ENCODE results near the gene CTSA.
A peak's percentile ranks its signal among the peaks of the same experiment; 100 is the strongest.
"Not testable (repeated sequence)": the region's sequence is repeated elsewhere in the genome, so short reads cannot be mapped to it uniquely, and the experiment has no call there.

Gene CTSA

DNA sequence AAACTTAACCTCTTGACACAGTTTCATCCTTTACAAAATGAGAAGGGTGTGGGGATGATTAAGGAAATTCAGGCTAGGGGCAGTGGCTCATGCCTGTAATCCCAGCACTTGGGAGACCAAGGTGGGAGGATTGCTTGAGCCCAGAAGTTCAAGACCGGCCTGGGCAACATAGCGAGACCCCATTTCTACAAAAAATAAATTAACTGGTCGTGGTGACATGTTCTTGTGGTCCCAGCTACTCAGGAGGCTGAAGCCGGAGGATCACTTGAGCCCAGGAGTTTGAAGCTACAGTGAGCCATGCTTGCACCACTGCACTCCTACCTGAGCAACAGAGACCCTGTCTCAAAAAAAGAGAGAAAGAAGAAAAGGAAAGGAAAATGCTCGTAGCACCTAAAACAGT is 24.7 kb upstream of the CTSA start:
- no peak for DNase-seq (ENCODE audit: low read depth in 2 of 2)

DNA sequence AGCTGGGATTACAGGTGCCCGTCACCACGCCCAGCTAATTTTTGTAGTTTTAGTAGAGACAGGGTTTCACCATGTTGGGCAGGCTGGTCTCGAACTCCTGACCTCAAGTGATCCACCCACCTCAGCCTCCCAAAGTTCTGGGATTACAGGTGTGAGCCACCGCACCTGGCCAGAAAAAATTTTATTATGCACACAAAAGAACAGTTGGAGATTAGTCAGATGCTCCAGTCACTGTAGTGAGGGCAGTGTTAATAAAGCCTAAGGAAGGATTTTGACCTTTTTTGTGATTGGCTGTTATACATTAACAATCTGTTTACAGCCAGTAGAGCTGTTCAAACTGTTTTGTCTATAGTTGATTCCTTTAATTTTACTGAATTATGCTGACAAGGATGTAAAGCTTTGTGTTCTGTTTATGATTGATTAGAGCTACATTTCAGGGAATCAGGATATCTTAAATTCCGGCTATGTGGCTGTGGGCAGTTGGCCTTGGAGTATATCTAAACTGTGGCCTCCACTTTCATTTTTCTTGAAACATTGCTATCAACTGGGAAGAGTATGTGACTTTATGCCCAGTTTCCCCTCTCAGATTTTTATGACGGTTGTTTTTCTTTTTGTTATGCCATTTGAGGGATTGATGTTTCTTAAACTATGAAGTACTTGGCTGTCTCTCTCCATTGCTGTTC is 23.9 kb upstream of the CTSA start:
- DNase-seq (ENCODE audit: low read depth in 2 of 2) = no peak

DNA sequence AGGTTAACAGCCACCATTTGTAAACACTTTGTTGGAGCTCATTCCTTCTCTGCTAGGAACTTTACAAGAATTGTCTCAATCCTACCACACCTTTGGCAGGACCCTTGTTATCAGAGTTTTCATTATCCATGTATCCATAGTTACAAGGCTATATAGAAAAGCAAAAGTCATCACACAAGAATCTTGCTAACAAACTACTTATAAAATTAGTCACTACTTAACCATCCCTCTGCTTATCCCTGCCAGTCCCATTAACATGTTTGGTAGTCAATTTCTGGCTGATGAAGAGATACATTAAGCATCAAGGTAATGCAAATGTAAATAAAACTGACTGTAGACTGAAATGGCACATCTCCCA is 23.3 kb upstream of the CTSA start:
- DNase-seq (ENCODE audit: low read depth in 2 of 2) = no peak

DNA sequence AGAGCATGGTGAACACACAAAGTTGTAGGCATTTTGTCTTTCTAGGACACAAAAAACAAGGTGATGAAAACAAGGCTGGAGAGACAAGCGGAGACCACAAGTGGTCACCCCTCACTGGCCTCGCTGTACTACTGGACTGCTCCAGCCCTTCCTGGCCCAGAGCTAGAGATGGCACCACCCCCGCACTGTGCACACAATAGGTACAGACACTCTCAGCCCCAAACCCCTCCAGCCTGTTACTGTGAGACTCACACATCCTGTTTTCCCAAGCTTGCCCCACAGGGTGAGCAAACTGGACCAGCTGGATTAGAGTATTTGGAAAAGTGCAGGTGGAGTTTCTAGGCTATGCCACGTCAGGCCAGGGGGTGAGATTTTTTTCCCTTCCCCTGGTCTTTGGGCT is 18.5 kb upstream of the CTSA start:
- DNase-seq (ENCODE audit: low read depth in 2 of 2) = no peak

DNA sequence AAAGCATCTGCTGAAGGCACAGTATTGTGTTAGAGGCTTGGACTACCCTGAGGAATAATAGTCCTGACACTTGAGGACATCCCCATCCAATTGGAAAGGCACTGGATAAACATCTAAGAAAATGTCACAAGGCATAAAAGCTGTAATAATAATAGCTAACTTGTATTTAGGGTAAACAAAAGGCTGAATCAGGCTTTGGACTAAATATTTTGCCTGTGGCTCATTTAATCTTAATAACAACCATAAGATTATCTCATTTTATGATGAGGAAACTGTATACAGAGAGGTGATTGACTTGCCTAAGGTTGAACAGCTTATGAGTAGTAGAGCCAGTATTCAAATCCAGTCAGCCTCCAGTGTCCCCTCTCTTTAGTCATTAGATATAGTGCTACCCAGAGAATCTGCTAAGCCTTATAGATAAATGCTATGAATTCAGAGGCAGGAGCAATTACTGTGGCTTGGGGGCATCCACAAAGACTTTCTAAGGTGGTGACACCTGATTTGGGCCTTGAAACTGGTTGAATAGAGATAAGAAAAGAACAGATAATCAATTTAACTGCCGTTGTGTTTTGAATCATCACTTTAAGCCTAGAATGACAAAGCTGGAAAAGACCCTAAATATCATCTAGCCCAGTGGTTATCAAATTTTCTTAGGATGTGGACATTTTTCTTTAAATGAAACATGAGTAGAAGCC is 17.6 kb upstream of the CTSA start:
- DNase-seq (ENCODE audit: low read depth in 2 of 2) = no peak

- not testable (repeated sequence) for DNase-seq (ENCODE audit: low read depth in 2 of 2)
Measured at GRCh38 chr20:45874104-45874481, 17.0 kb upstream of the CTSA start.

GRCh38 chr20:45874576-45874975 is 16.6 kb upstream of the CTSA start:
- DNase-seq (ENCODE audit: low read depth in 2 of 2) = no peak

GRCh38 chr20:45878076-45878761 is 12.9 kb upstream of the CTSA start:
- DNase-seq (ENCODE audit: low read depth in 2 of 2) = no peak

GRCh38 chr20:45880988-45881788 is 9.9 kb upstream of the CTSA start, which contains the start of gene ZSWIM1:
Gene ZSWIM1 (plus strand): TSS chr20:45881227. CDS start chr20:45882593, 1,366 bp downstream.
- DNase-seq (ENCODE audit: low read depth in 2 of 2) = peak; percentile 96 to 98

GRCh38 chr20:45882469-45883099 is 8.6 kb upstream of the CTSA start:
- DNase-seq (ENCODE audit: low read depth in 2 of 2) = no peak

- no peak for DNase-seq (ENCODE audit: low read depth in 2 of 2)
Measured at GRCh38 chr20:45883100-45883469, 8.1 kb upstream of the CTSA start.

GRCh38 chr20:45886590-45887345 is 4.4 kb upstream of the CTSA start:
- no peak for DNase-seq (ENCODE audit: low read depth in 2 of 2)

DNA sequence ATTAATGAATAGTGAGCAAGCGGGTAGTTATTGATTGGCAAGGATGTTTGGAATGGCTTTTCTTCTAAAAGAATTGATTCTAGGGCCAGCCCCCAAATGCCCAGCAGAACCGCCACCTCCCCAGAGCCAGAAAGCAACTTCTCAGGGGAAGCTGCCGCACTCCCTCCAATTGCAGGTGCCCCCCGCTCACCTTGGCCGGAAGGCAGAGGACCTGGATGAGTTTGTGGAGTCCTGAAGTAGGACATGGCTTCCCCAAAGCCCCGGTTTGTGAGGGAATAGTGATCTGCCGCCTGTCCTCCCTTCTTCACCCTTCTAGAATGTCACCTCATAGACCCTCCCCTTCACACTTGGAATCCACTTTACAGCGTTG is 3.8 kb upstream of the CTSA start, which contains the start of gene SPATA25:
Gene SPATA25 (minus strand): TSS at position 277 of the 370 bp plus-strand sequence. CDS start 32 bp downstream, at position 245.
- no peak for DNase-seq (ENCODE audit: low read depth in 2 of 2)

- no peak for DNase-seq (ENCODE audit: low read depth in 2 of 2)
Measured at GRCh38 chr20:45888681-45889080, 2.5 kb upstream of the CTSA start.

DNA sequence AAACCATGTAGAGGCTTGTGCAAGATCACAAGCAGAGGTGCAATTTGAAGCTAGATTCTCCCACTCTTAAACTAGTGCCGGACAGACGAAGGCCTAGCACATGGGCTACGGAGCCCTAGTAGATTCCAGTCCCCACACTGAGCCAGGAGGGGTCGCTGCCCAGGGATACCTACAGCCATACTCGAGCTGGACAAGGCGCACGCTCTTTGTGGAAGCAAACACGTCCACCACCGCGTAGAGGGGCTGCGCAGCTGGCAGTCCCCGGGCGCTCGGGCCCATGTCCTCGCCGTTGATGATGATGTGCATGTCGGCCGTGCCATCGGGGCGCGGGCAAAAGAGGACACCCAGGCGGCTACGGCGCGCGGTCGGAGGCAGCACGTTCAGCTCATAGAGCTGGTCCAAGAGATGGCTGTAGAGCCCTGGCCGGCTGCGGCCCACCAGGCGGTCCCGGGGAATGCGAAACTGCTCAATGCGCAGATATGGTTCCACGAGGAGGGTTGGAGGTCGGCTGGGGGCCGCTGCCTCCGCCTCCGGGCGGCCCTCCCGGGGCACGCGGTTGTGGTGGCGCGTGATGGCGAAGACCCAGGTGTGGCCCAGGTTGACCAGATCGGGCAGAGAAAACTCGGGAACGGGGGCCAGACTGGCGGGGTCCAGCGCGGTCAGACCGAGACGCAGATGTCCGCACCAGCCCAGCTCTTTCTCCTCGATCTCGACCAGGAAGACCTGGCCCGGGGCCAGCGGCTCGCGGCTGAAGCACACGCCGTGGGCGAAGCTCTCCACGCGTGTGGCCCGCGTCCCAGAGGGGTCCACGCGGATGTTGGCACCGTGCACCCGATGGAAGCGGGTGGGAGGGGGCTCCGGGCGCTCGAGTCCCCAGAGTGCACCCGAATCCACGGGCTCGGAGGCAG is 804 bp upstream of the CTSA start:
- peak in 1 of 2 donors; percentile 41 for DNase-seq (ENCODE audit: low read depth in 2 of 2)

- DNase-seq (ENCODE audit: low read depth in 2 of 2) = no peak
Measured at GRCh38 chr20:45892049-45892825, 1.1 kb downstream of the CTSA start.

- DNase-seq (ENCODE audit: low read depth in 2 of 2) = no peak
Measured at GRCh38 chr20:45892828-45893500, 1.8 kb downstream of the CTSA start.

DNA sequence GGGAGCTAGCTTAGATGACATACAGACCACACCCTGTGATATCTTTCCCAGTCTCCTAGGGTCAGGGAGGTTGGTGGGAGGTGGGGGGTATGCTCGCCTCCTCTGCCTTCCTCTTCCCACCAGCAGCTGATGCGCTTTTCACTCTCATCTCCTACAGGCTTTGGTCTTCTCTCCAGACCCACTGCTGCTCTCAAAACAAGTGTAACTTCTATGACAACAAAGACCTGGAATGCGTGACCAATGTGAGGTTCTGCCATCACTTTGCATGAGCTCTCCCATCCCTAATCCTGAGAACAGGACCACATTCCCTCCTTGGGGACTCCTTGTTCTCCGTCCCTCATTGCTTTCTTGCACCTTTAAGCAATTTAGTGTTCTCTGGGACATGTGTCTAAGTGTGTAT is 2.7 kb downstream of the CTSA start:
- no peak for DNase-seq (ENCODE audit: low read depth in 2 of 2)

Measured in stimulated activated CD4-positive, alpha-beta T cell treated with anti-CD3 and anti-CD28 coated beads, Interleukin-15, amount 100 ng/mL, for 48 hours (primary cell).